ENCODE data around the gene KRT12. TPM values are rescaled to one million over a fixed set of nuclear protein-coding genes. Genes with fewer than 3 reads are reported as not detected.

KRT12 gene
- total RNA-seq, 5 donors from 2014 or later (not counting 1 experiment from before 2014, with no cell fraction given) = 0.10 TPM; not detected in 4

- H3K4me1 ChIP-seq (ENCODE audit: control insufficient read depth in 1 of 2, extremely low read depth in 1 of 2, insufficient read depth in 2 of 2, low read length in 2 of 2) = no peaks in the 10 kb centered on the region
- Mint-ChIP-seq H3K9me3 (no peaks in the 10 kb centered on the region), H3K4me1 (no peaks in the 10 kb centered on the region), H3K27ac (no peak overlapping the region), H3K4me3 (no peak overlapping the region), H3K27me3 (peaks cover 34 to 38% of the 10 kb centered on the region in 2 donors), H3K36me3 (no peaks in the 10 kb centered on the region)
- no peak overlapping the region for H3K27ac ChIP-seq (ENCODE audit: low read length)
- H3K27me3 ChIP-seq (replicated peaks in 1 of 2; ENCODE audit: control insufficient read depth in 2 of 2, extremely low read depth in 1 of 2, insufficient read depth in 2 of 2, low read length in 1 of 2) = peaks cover 5 to 13% of the 10 kb centered on the region in 2 experiments
- DNase-seq = no peak
- 100% methylated on average over 1 of the region's 3 CpGs for WGBS (ENCODE audit: insufficient coverage)
- no peak overlapping the region for H3K4me3 ChIP-seq (ENCODE audit: control insufficient read depth in 1 of 2, extremely low read depth in 1 of 2, low read length in 1 of 2)
- CTCF ChIA-PET = interaction anchor here in 1 of 2 donors (1.2 to 2.5 kb wide), 4 partner anchors 412 to 752 kb away, joined by 3 to 14 read pairs (median 4); no protein-coding TSS in a partner anchor
- POLR2A ChIA-PET = no interaction called here
- H3K36me3 ChIP-seq (ENCODE audit: control insufficient read depth in 2 of 2, extremely low read depth in 1 of 2, insufficient read depth in 1 of 2, low read length in 1 of 2) = no peaks in the 10 kb centered on the region
- ATAC-seq (replicated peaks in 1 of 4) = no peak
- H3K9me3 ChIP-seq = no peaks in the 10 kb centered on the region
Measured at GRCh38 chr17:40910441-40910841, 43.4 kb upstream of the KRT12 start.

DNA sequence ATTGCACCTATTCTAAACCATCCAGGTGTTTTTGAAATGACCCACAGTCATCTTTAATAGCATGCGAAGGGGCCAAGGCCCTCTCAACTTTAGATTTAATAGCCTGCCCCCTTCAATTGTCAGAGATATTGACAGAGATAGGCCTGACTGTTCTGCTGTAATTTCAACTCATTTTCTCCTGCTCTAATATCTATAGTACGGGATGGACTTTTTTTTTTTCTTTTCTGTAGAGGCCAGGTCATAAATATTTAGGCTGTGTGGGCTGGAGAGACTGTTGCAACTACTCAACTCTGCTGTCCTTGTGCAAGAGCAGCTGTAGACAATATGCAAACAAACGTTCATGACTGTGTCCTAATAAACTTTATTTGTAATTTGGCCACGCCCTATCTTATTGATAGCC, 42.7 kb upstream of the KRT12 start:
- ChIA-PET POLR2A (interaction anchor here in 1 of 2 donors (0.6 kb wide), 1 partner anchor 439 kb away, joined by 4 read pairs; no protein-coding TSS in a partner anchor), CTCF (interaction anchor here in 1 of 2 donors (0.6 to 2.5 kb wide), 8 partner anchors 413 to 756 kb away, joined by 3 to 14 read pairs (median 4); no protein-coding TSS in a partner anchor)
- ATAC-seq (replicated peaks in 1 of 4) = no peak
- H3K4me3 ChIP-seq (ENCODE audit: control insufficient read depth in 1 of 2, extremely low read depth in 1 of 2, low read length in 1 of 2) = no peak overlapping the region
- no peaks in the 10 kb centered on the region for H3K36me3 Mint-ChIP-seq
- no peaks in the 10 kb centered on the region for H3K4me1 Mint-ChIP-seq
- H3K27ac Mint-ChIP-seq = no peak overlapping the region
- H3K27me3 Mint-ChIP-seq = peaks cover 34 to 45% of the 10 kb centered on the region in 2 donors
- H3K4me3 Mint-ChIP-seq = no peak overlapping the region
- H3K27ac ChIP-seq (ENCODE audit: low read length) = no peak overlapping the region
- no peaks in the 10 kb centered on the region for H3K9me3 Mint-ChIP-seq
- no peak for DNase-seq
- no peaks in the 10 kb centered on the region for H3K36me3 ChIP-seq (ENCODE audit: control insufficient read depth in 2 of 2, extremely low read depth in 1 of 2, insufficient read depth in 1 of 2, low read length in 1 of 2)
- H3K27me3 ChIP-seq (replicated peaks in 1 of 2; ENCODE audit: control insufficient read depth in 2 of 2, extremely low read depth in 1 of 2, insufficient read depth in 2 of 2, low read length in 1 of 2) = peaks cover 5 to 19% of the 10 kb centered on the region in 2 experiments
- no peaks in the 10 kb centered on the region for H3K4me1 ChIP-seq (ENCODE audit: control insufficient read depth in 1 of 2, extremely low read depth in 1 of 2, insufficient read depth in 2 of 2, low read length in 2 of 2)
- no CpG with 5 or more reads among the region's 4 CpGs for WGBS (ENCODE audit: insufficient coverage)
- H3K9me3 ChIP-seq = no peaks in the 10 kb centered on the region

DNA sequence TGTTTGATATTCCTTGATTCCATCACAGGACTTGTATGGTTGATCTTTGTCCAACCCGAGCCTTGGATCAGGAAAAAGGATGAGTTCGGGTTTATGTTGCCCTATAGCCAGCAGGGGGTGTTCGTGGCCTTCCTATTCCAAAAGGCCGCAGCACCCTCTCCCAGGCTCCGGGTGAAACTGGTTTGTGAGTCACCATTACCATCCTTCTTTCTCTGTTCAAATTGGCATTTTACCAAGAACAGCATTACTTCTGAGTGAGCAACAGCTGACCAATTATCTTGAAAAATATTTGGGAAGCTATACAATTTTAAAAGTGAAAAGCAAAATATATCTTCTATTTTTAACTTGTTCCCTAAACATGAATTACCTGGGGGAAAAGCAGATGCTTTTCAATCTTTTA, 42.3 kb upstream of the KRT12 start:
- DNase-seq = peak in 34 of 35 experiments; percentile 24 to 80 (median 49)
- no peaks in the 10 kb centered on the region for H3K4me1 ChIP-seq (ENCODE audit: control insufficient read depth in 1 of 2, extremely low read depth in 1 of 2, insufficient read depth in 2 of 2, low read length in 2 of 2)
- H3K27ac ChIP-seq (ENCODE audit: low read length) = no peak overlapping the region
- ChIA-PET POLR2A (interaction anchor here in 1 of 2 donors (0.6 kb wide), 1 partner anchor 438 kb away, joined by 4 read pairs; no protein-coding TSS in a partner anchor), CTCF (interaction anchor here (0.6 to 2.5 kb wide), 7 partner anchors 413 to 771 kb away, joined by 3 to 14 read pairs (median 4); no protein-coding TSS in a partner anchor)
- Mint-ChIP-seq H3K27me3 (peaks cover 37 to 49% of the 10 kb centered on the region in 2 donors), H3K4me3 (no peak overlapping the region), H3K9me3 (no peaks in the 10 kb centered on the region), H3K27ac (no peak overlapping the region), H3K36me3 (no peaks in the 10 kb centered on the region), H3K4me1 (no peaks in the 10 kb centered on the region)
- no peak overlapping the region for H3K4me3 ChIP-seq (ENCODE audit: control insufficient read depth in 1 of 2, extremely low read depth in 1 of 2, low read length in 1 of 2)
- peaks cover 5 to 21% of the 10 kb centered on the region in 2 experiments for H3K27me3 ChIP-seq (replicated peaks in 1 of 2; ENCODE audit: control insufficient read depth in 2 of 2, extremely low read depth in 1 of 2, insufficient read depth in 2 of 2, low read length in 1 of 2)
- H3K36me3 ChIP-seq (ENCODE audit: control insufficient read depth in 2 of 2, extremely low read depth in 1 of 2, insufficient read depth in 1 of 2, low read length in 1 of 2) = no peaks in the 10 kb centered on the region
- no peaks in the 10 kb centered on the region for H3K9me3 ChIP-seq
- peak; percentile 80 to 84 (median 82) for ATAC-seq (replicated peaks in 1 of 4)
- 15% methylated on average over 3 of the region's 5 CpGs for WGBS (ENCODE audit: insufficient coverage)

DNA sequence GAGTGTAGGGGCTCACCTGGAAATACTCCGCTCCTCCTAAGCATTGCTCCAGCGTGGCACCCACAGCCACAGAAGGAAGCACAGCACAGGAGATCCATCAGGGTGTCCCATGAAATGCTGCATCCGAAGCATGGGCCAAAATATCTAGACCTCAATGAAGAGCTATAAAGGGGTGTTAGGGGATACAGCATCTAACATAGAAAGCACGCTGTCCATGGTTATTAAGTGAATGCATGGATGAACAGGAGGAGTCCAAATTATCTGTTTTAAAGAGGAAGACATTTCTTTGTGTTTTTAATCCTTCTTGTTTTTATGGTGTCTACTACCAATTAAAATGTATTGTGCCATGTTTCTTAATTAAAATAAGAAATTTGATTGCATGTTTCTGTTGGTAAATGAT, 39.6 kb upstream of the KRT12 start:
- H3K9me3 ChIP-seq = no peaks in the 10 kb centered on the region
- POLR2A ChIA-PET = no interaction called here
- WGBS (ENCODE audit: insufficient coverage) = 94% methylated on average over 3 of the region's 4 CpGs

GRCh38 chr17:40905370-40905769, 38.3 kb upstream of the KRT12 start:
- Histone ChIP-seq H3K27ac (ENCODE audit: low read length) (no peak overlapping the region), H3K27me3 (replicated peaks in 1 of 2; ENCODE audit: control insufficient read depth in 2 of 2, extremely low read depth in 1 of 2, insufficient read depth in 2 of 2, low read length in 1 of 2) (peaks cover 8 to 21% of the 10 kb centered on the region in 2 experiments), H3K4me1 (ENCODE audit: control insufficient read depth in 1 of 2, extremely low read depth in 1 of 2, insufficient read depth in 2 of 2, low read length in 2 of 2) (no peaks in the 10 kb centered on the region), H3K36me3 (ENCODE audit: control insufficient read depth in 2 of 2, extremely low read depth in 1 of 2, insufficient read depth in 1 of 2, low read length in 1 of 2) (no peaks in the 10 kb centered on the region), H3K4me3 (ENCODE audit: control insufficient read depth in 1 of 2, extremely low read depth in 1 of 2, low read length in 1 of 2) (no peak overlapping the region), H3K9me3 (no peaks in the 10 kb centered on the region)
- H3K9me3 Mint-ChIP-seq = no peaks in the 10 kb centered on the region
- H3K4me1 Mint-ChIP-seq = no peaks in the 10 kb centered on the region
- no peaks in the 10 kb centered on the region for H3K36me3 Mint-ChIP-seq
- H3K27ac Mint-ChIP-seq = no peak overlapping the region
- no CpG with 5 or more reads among the region's 5 CpGs for WGBS (ENCODE audit: insufficient coverage)
- H3K4me3 Mint-ChIP-seq = no peak overlapping the region
- ATAC-seq (replicated peaks in 1 of 4) (no peak), DNase-seq (no peak)
- POLR2A ChIA-PET = no interaction called here
- peaks cover 42 to 59% of the 10 kb centered on the region in 2 donors for H3K27me3 Mint-ChIP-seq
- CTCF ChIA-PET = interaction anchor here in 1 of 2 donors (0.5 to 1.2 kb wide), 2 partner anchors 34 to 743 kb away, joined by 3 to 4 read pairs; no protein-coding TSS in a partner anchor

More for the DNA sequence above, 39.6 kb upstream of the KRT12 start:
- H3K27me3 Mint-ChIP-seq = peaks cover 39 to 55% of the 10 kb centered on the region in 2 donors
- no peak overlapping the region for H3K27ac ChIP-seq (ENCODE audit: low read length)
- no peak overlapping the region for H3K4me3 ChIP-seq (ENCODE audit: control insufficient read depth in 1 of 2, extremely low read depth in 1 of 2, low read length in 1 of 2)
- H3K9me3 Mint-ChIP-seq = no peaks in the 10 kb centered on the region
- ATAC-seq (replicated peaks in 1 of 4) (no peak), DNase-seq (no peak)
- no peaks in the 10 kb centered on the region for H3K4me1 ChIP-seq (ENCODE audit: control insufficient read depth in 1 of 2, extremely low read depth in 1 of 2, insufficient read depth in 2 of 2, low read length in 2 of 2)
- CTCF ChIA-PET = interaction anchor here in 1 of 2 donors (0.7 kb wide), 1 partner anchor 755 kb away, joined by 3 read pairs; no protein-coding TSS in a partner anchor
- H3K27me3 ChIP-seq (replicated peaks in 1 of 2; ENCODE audit: control insufficient read depth in 2 of 2, extremely low read depth in 1 of 2, insufficient read depth in 2 of 2, low read length in 1 of 2) = peaks cover 8 to 21% of the 10 kb centered on the region in 2 experiments
- H3K27ac Mint-ChIP-seq = no peak overlapping the region
- no peaks in the 10 kb centered on the region for H3K4me1 Mint-ChIP-seq
- H3K36me3 ChIP-seq (ENCODE audit: control insufficient read depth in 2 of 2, extremely low read depth in 1 of 2, insufficient read depth in 1 of 2, low read length in 1 of 2) = no peaks in the 10 kb centered on the region
- no peak overlapping the region for H3K4me3 Mint-ChIP-seq
- no peaks in the 10 kb centered on the region for H3K36me3 Mint-ChIP-seq

DNA sequence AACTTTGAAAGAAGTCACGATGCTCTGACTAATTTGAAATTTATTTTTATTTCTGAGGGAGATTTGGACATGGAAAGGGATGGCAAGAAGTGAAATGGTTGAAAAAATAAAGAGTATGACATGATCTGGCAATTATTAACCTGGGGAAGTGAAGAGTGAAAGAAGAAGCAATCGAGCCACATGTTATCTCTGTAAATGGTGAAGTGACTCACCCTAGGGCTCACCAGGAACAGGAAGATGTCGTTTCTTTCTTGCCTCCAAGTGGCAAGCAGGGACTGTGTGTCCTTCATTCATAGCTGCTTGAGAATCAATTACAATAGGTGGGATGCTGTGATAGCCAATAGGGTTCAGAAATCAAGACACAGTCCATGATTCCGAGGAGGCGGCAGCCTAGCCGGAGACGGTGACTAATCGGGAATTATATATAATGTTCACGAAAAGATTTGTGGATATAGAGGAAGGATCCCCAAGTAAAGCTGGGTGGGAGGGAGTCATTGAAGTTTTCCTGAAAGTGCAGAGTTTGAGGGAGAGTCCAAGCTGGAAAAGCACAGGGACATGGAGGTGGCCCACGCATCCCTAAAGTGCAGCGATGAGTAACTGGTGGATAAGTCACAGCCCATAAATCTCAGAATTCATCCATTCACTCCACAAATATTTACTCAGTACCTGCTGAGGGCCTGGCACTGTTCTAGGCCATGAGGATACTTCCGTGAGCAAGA, 36.3 kb upstream of the KRT12 start:
- no peak overlapping the region for H3K4me3 ChIP-seq (ENCODE audit: control insufficient read depth in 1 of 2, extremely low read depth in 1 of 2, low read length in 1 of 2)
- no peaks in the 10 kb centered on the region for H3K9me3 ChIP-seq
- H3K36me3 ChIP-seq (ENCODE audit: control insufficient read depth in 2 of 2, extremely low read depth in 1 of 2, insufficient read depth in 1 of 2, low read length in 1 of 2) = no peaks in the 10 kb centered on the region
- no peaks in the 10 kb centered on the region for H3K4me1 ChIP-seq (ENCODE audit: control insufficient read depth in 1 of 2, extremely low read depth in 1 of 2, insufficient read depth in 2 of 2, low read length in 2 of 2)
- Mint-ChIP-seq H3K9me3 (no peaks in the 10 kb centered on the region), H3K4me1 (no peaks in the 10 kb centered on the region), H3K27ac (no peak overlapping the region), H3K4me3 (no peak overlapping the region), H3K27me3 (peaks cover 42 to 57% of the 10 kb centered on the region in 2 donors), H3K36me3 (no peaks in the 10 kb centered on the region)
- ChIA-PET POLR2A (no interaction called here), CTCF (no interaction called here)
- 75% methylated on average over 11 of the region's 12 CpGs for WGBS (ENCODE audit: insufficient coverage)
- DNase-seq = no peak
- H3K27ac ChIP-seq (ENCODE audit: low read length) = no peak overlapping the region
- peaks cover 8 to 18% of the 10 kb centered on the region in 2 experiments for H3K27me3 ChIP-seq (replicated peaks in 1 of 2; ENCODE audit: control insufficient read depth in 2 of 2, extremely low read depth in 1 of 2, insufficient read depth in 2 of 2, low read length in 1 of 2)
- no peak for ATAC-seq (replicated peaks in 1 of 4)
